RWPE2 (cell line): ENCODE measurements around the gene AMFR.

Experiments
- ATAC-seq: fragments of 200-7000 bp; cut with Tn5 transposase; 3 replicates; pipeline ENCODE4 v1.9.1; 2021; ENCODE audit warnings: low read depth
- DNase-seq: peaks from one replicate; pipeline ENCODE4 v3.0.0-alpha.2; 2020; ENCODE audit warnings: low spot score
- H3K27ac ChIP-seq: fragments of 450-650 bp; 2 replicates; pipeline ENCODE4 v1.5.1; 2017; ENCODE audit warnings: mild to moderate bottlenecking; ENCODE audit not compliant: poor library complexity, severe bottlenecking
- H3K27me3 ChIP-seq: fragments of 250-450 bp; sonication (Bioruptor Pico); 2 replicates; pipeline ENCODE4 v1.5.1; 2021; ENCODE audit warnings: mild to moderate bottlenecking, moderate library complexity; ENCODE audit not compliant: insufficient read depth, poor library complexity, severe bottlenecking
- H3K36me3 ChIP-seq: fragments of 250-450 bp; sonication (Bioruptor Pico); 2 replicates; pipeline ENCODE4 v1.5.1; 2020; ENCODE audit warnings: low read depth, mild to moderate bottlenecking, moderate library complexity
- H3K4me1 ChIP-seq: fragments of 250-450 bp; sonication (Bioruptor Pico); 2 replicates; pipeline ENCODE4 v1.5.1; 2021; ENCODE audit warnings: mild to moderate bottlenecking, moderate library complexity; ENCODE audit not compliant: insufficient read depth, poor library complexity, severe bottlenecking
- H3K4me3 ChIP-seq: fragments of 250-450 bp; sonication (Bioruptor Pico); 2 replicates; pipeline ENCODE4 v1.5.1; 2021; ENCODE audit warnings: mild to moderate bottlenecking, moderate library complexity; ENCODE audit not compliant: severe bottlenecking
- H3K9me3 ChIP-seq: fragments of 250-450 bp; sonication (Bioruptor Pico); 2 replicates; pipeline ENCODE4 v1.5.1; 2021; ENCODE audit warnings: mild to moderate bottlenecking, moderate library complexity; ENCODE audit not compliant: severe bottlenecking
- TF ChIP-seq, protein P1 (sequence below): fragments of 450-650 bp; IDR thresholded peaks from one replicate; pipeline ENCODE4 v1.5.1; 2017; ENCODE audit warnings: mild to moderate bottlenecking, moderate library complexity; ENCODE audit not compliant: poor library complexity, severe bottlenecking

Gene AMFR

DNA sequence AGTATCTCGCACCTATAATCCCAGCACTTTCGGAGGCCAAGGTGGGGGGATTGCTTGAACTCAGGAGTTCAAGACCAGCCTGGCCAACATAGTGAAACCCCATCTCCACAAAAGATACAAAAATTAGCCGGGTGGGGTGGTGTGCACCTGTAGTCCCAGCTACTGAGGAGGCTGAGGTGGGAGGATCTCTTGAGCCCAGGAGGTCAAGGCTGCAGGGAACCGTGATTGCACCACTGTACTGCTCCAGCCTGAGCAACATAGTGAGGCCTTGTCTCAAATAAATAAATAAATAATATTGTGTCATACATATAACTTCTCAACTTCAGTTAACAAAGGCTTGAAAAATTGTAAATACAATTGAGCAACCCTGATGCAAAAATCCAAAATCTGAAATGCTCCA lies 8.2 kb downstream of the AMFR start:
- Histone ChIP-seq H3K36me3 (peaks cover 15% of the 10 kb centered on the region), H3K4me1 (peaks cover 11% of the 10 kb centered on the region), H3K9me3 (no peaks in the 10 kb centered on the region), H3K27me3 (no peaks in the 10 kb centered on the region), H3K27ac (no peak overlapping the region), H3K4me3 (no peak overlapping the region)
- DNase-seq: no peak
- TF ChIP-seq, protein P1, sequence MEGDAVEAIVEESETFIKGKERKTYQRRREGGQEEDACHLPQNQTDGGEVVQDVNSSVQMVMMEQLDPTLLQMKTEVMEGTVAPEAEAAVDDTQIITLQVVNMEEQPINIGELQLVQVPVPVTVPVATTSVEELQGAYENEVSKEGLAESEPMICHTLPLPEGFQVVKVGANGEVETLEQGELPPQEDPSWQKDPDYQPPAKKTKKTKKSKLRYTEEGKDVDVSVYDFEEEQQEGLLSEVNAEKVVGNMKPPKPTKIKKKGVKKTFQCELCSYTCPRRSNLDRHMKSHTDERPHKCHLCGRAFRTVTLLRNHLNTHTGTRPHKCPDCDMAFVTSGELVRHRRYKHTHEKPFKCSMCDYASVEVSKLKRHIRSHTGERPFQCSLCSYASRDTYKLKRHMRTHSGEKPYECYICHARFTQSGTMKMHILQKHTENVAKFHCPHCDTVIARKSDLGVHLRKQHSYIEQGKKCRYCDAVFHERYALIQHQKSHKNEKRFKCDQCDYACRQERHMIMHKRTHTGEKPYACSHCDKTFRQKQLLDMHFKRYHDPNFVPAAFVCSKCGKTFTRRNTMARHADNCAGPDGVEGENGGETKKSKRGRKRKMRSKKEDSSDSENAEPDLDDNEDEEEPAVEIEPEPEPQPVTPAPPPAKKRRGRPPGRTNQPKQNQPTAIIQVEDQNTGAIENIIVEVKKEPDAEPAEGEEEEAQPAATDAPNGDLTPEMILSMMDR: no peak
- no peak for ATAC-seq

DNA sequence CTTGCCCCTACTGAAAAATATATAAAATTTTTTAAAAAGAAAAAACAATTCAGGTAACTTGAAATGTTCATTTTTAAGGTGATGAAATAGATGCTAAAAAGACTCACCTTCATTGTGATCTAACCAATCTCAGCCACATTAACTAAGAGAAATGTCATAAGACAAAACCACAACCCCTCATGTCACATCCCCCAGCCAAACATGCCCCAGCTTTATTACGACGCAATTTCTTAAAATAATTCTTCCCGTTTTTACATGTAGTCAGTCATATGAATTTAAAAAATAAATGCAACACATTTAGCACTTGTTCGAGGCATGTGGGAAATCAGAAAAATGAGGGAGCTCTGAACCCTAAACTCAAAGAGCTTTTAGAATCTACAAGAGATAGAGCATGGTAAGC lies 9.5 kb downstream of the AMFR start:
- H3K9me3 ChIP-seq: no peaks in the 10 kb centered on the region
- TF ChIP-seq, protein P1: no peak
- no peaks in the 10 kb centered on the region for H3K27me3 ChIP-seq
- peaks cover 11% of the 10 kb centered on the region for H3K4me1 ChIP-seq
- ATAC-seq: no peak
- H3K4me3 ChIP-seq: no peak overlapping the region
- peaks cover 24% of the 10 kb centered on the region for H3K36me3 ChIP-seq
- no peak overlapping the region for H3K27ac ChIP-seq
- no peak for DNase-seq

DNA sequence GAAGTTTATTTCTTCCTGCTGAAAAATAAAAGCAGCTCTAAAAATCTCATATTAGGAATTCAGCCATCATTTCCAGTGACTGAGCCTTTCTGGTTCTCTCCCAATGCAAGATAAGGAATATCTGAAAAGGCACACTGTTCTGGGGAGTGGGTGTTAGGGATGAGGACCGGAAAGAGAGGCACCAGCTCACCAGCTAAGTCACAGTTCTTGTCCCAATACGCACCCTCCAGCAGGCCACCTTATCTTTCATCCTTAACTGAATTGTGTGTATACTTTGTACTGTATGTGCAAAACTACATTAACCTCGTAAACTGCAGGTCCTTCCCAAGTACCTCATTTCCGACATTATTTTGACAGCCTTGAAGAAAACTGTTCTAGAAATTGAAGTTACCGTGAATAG lies 11.0 kb downstream of the AMFR start:
- TF ChIP-seq, protein P1: no peak
- Histone ChIP-seq H3K4me1 (peaks cover 4% of the 10 kb centered on the region), H3K4me3 (no peak overlapping the region), H3K36me3 (peaks cover 32% of the 10 kb centered on the region), H3K27ac (no peak overlapping the region), H3K27me3 (no peaks in the 10 kb centered on the region), H3K9me3 (no peaks in the 10 kb centered on the region)
- ATAC-seq (no peak), DNase-seq (no peak)

DNA sequence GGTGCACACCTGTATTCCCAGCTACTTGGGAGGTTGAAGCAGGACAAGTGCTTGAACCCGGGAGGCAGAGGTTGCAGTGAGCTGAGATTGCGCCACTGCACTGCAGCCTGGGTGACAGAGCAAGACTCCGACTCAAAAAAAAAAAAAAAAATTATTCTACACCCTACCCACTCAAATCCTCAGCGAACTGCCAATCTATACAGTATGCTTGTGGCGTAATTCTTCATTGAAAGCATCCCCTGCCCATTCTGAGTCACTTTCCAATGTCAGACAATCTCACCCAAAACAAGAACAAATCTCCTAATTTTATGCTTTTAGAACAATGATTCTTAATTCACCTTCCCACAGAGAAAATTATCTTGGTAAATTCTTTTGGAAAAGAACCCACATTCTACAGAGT lies 12.0 kb downstream of the AMFR start:
- TF ChIP-seq, protein P1: no peak

DNA sequence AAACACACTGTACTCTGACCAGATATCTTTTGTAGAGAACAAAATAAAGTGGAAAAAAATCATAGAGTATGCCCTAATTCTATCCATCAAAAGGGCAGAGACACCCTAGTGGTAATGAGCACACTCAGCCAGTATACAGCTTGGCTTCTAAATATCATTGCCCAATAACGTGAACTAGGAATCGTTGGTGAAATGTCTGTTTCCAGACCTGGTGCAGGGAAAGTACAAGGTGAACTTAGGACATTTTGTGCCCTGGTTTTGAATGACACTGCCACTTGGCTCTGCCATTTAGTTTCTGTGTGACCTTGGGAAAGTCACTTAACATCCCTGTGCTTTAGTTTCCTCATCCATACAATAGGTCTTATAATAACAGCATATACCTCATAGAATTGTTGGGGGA lies 13.7 kb downstream of the AMFR start:
- peaks cover 57% of the 10 kb centered on the region for H3K36me3 ChIP-seq
- TF ChIP-seq, protein P1: no peak
- DNase-seq (no peak), ATAC-seq (no peak)
- H3K27ac ChIP-seq: no peak overlapping the region
- no peak overlapping the region for H3K4me3 ChIP-seq
- no peaks in the 10 kb centered on the region for H3K9me3 ChIP-seq
- peaks cover 6% of the 10 kb centered on the region for H3K4me1 ChIP-seq
- H3K27me3 ChIP-seq: no peaks in the 10 kb centered on the region

More for the DNA sequence above, 12.0 kb downstream of the AMFR start:
- ATAC-seq (no peak), DNase-seq (no peak)
- Histone ChIP-seq H3K9me3 (no peaks in the 10 kb centered on the region), H3K4me3 (no peak overlapping the region), H3K4me1 (peaks cover 6% of the 10 kb centered on the region), H3K27me3 (no peaks in the 10 kb centered on the region), H3K27ac (no peak overlapping the region), H3K36me3 (peaks cover 40% of the 10 kb centered on the region)
